SH-SY5Y (cell line): Measurements from ENCODE around the gene AOC1.

Source experiments
- GATA2 ChIP-seq: IDR thresholded peaks from 2 replicates; pipeline ENCODE4 v1.6.1; 2011; ENCODE audit warnings: mild to moderate bottlenecking, low read depth, low read length
- GATA3 ChIP-seq: IDR thresholded peaks from 2 replicates; pipeline ENCODE4 v1.6.1; 2011; ENCODE audit warnings: low read depth, mild to moderate bottlenecking, low read length, moderate library complexity

DNA sequence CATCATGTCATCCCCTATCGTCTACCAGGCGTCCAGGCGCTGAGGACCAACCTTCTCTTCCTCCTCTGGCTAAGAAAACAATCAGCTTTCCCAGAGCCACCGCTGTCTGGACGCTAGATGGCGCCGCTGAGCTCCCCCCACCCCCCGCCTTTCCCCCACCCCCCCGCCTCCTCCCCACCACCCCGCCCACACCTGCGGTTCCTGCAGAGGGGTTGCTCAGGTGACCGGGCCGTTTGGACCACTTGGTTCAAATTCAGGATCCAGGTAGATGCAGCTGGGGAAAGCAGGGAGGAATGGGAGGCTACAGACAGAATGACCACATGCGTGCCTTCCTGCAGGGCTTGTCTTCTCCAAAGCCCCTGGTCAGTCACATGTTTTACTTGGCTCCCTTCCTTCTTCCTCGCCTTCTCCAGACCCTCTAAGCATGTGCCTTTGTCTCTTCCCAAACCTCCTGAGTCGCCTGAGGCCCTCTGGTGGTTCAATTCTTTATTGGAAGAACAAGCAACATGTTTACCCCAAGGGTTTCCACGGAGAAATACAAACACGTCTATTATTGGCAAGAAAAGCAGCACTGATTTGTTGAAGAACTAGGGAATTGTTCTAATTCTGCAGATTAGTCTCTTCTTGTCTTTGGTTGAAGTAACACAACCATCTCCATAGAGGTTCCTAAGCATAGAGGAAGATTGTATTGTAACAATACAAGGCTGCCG lies 24.7 kb downstream of the AOC1 start:
- TF ChIP-seq GATA2 (no peak), GATA3 (no peak)
